Stimulated activated CD4-positive, alpha-beta T cell treated with anti-CD3 and anti-CD28 coated beads, Interleukin-15, amount 100 ng/mL, for 48 hours (primary cell): ENCODE results near the gene C1orf232.

Source experiments
- DNase-seq, 2 donors: peaks; one replicate each; pipeline ENCODE4 v3.0.0-alpha.2; 2020; ENCODE audit warnings: low read depth in 2 of 2

The C1orf232 gene

DNA sequence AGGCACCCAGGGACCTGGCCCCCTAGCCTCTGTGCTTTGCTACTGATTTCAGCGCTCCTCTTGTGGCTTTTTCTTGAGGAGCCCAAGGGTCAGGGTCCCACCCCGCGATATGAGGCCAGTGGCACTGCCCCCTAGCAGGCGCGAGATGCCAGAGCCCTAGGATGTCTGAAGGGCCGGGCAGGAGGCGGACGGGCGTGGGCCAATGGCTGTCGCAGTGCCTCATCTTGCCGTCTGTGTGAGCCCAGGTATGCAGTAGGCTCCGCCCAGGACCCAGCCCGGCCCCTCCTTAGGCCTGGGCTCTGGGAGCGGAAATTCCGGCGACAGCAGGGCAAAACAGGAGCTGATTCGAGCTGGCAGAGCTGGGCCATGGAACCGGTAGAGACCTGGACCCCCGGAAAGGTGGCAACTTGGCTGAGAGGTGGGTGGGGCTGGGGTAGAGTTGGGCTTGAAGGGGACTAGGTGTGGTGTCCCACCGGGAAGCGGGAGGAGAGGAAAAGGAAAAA is 8.5 kb upstream of the C1orf232 start, which contains the start of gene CNKSR1:
TSS of gene CNKSR1 (plus strand) at position 310 of the 503 bp plus-strand sequence. CDS start at position 367, 57 bp downstream.
- DNase-seq, result no peak

DNA sequence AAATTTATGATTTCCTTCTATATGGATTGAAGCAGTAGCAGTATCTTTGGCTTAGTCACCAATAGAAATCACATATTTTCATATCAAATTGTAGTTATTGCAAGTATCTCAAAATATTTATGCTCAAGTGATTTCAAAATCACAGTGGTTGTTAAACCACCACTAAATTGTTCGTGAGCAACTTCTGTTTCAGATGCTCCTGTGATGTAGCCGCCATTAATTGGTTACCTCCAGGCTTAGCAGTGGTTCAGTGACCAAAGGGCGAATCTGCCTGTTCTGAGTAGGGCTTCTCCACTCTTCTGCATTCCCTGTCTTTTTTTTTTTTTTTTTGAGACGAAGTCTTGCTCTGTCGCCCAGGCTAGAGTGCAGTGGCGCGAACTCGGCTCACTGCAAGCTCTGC is 6.6 kb upstream of the C1orf232 start:
- no peak for DNase-seq

DNA sequence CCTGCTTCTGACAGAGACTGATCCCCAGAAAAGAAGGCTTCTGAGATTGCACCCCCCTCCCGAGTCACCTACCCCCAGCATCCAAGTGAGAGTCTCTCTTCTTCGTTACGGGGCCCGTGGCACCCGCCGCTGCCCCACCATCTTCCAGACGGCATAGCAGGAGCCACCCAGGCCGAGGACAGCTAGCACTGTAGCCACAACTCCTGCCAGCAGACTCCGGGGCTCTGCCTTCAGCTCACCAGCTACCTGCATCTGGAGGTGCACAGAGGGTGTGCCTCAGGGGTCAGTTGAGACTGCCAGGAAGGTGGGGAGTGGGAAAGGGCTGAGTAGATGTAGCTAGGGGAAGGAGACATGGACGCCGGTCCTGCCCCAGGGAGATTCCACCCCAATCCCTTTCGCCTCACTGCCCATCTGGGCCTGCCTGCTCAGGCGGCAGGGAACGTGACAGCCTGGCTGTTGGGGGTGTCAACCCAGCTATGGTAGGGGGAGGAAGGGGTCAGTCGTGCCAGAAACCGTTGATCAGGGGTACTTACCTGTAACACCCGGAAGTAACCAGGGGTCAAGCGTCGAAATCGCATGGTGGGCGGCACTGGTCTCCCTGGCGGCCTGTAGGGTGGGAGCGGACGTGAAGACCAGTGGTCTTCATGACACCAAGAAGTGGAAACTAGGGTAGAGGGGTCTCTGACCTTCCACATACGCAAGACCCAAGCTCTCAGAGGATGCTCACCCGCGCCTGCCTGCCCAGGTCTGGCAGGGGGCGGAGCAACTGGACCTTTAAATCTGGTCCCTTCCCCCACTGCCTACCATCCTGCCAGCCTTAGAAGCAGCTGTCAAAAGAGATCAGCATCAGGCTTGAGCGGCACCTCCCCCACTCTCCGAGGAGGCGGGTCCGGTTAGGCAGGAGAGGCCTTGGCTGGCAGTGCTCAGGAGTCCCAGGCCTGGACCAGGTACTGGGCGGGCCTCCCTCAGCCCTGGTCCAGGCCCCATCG is 2.6 kb upstream of the C1orf232 start, which contains the start of gene ZNF593OS:
TSS of gene ZNF593OS (minus strand) at position 749 of the 989 bp plus-strand sequence. CDS start at position 578, 171 bp downstream.
- no peak for DNase-seq

DNA sequence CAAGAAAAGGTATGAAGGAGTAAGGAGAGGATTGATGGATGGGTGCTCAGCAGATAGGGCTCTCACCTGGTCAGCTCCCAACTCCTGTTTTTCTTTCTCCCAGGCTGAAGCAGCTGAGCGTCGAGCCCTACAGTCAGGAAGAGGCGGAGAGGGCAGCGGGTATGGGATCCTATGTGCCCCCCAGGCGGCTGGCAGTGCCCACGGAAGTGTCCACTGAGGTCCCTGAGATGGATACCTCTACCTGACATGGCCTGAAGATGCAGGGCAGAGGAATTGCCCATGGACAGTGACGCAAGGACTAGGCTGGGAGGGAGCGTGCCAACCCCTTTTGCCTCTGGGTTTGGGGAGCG is 1.7 kb upstream of the C1orf232 start:
- DNase-seq, result no peak

DNA sequence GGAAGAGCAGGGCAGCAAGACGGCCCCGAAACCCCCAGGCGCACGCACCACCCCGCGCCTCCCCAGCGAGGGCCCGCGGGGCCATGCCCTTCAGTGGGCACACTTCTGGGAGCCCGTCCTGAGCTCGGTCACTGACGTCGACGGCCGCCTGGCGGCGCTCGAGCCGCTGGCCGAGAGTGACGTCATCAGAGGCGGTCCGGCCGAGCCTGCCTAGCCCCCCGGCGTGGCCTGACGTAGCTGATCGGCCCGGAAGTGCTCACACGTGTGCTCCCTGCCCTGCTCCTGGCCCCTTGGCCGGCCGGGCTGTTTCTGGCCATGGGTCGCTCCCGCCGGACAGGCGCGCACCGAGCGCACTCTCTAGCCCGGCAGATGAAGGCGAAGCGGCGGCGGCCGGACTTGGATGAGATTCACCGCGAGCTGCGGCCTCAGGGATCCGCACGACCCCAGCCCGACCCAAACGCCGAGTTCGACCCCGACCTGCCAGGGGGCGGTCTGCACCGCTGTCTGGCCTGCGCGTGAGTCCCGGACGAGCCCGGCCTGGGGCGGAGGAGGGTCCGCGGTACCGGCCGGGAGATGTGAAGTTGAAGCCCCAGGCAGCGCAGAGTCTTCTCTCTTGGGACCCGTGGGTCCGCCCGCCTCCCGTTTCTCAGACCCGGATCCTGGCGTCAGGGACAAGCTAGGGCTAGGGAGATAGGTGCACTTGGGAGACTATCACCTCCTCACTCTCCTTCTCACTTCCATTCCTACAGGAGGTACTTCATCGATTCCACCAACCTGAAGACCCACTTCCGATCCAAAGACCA is 1.1 kb upstream of the C1orf232 start, which contains the start of gene ZNF593:
TSS of gene ZNF593 (plus strand) at position 240 of the 803 bp plus-strand sequence. CDS start at position 316, 76 bp downstream.
- DNase-seq, result peak; percentile 84 to 85

DNA sequence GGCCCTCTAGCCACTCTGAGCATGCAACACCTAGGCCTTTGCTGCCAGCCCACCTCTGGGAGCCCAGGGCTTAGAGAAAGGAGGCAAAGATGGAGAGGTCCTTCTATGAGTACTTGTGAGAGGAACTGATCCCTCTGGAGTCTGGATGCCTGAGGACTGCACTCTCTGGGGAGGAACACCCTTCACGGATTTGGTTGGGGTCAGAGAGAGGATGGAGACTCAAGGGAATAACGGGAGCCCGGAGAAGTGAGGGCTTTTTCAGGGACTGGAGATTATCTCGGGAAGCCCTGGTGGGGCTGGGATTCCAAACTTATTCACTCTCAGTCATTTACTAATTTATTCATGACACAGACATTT is 413 bp upstream of the C1orf232 start:
- no peak for DNase-seq

DNA sequence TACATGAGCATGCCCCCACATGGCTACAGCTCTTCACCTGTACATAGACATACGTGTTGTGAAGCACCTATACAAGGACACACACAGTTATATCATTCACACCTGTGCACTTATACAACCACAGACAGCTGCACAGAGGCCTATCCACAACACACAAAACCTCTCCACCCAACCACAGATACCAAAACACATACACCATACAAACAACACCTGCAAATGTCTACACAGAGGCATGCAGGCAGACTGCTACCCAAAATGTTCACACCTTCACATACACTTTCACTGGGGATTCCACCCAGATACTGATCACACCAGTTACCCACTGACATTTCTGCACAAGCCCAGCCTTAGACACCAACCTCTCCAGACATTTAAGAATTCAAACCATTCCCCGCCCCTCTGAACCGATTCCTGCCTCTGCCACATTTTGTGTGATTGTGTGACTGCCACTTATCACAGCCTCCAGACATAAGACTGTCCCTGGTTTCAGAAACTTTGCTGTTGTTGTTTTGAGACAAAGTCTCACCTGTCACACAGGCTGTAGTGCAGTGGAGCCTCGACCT is 2.0 kb downstream of the C1orf232 start:
- DNase-seq, result no peak

DNA sequence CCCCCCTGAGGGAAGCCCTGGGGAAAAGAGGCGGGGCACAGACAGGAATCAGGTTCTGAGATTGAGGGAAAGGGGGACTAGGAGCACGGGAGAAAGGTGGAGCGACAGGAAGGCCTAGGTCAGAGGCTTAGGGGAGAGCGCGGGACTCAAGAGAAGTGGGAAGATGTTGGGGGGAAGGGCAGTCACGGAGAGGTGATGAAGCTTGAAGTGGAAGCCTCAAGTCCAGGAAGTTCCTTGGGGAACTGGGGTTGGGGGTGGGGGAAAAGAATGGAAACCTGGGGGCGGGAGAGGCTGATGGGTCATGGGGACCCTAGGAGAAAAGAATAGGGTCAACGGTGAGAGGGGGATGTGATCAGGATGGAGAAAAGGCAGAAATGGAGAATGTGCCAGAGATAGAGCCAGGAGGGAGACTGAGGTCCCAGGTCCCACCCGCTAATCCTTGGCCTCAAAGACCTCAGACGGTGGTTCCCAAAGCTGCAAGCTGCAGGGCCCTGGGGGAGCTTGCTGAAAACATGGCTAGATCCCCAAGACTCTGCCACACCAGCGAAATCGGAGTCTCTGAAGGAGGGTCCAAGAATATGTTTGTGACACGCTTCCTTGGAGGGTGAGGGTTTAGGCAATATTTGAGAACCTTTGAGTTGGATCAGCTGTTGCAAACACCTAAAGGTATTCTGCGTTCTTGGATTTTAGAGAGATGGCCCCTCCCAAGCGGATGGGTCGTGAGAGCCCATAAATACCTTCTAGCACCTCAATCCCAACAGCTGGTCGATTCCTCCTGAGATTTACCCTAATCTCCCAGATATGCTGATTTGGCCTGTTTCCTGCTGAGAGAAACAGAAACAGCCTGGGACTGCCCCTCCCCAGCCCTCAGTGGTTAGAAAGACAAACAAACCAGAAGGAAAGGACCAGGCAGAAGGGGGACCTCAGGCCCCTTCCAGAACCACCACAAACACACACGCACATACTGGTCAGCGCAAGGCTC is 3.6 kb downstream of the C1orf232 start:
- DNase-seq, result no peak

DNA sequence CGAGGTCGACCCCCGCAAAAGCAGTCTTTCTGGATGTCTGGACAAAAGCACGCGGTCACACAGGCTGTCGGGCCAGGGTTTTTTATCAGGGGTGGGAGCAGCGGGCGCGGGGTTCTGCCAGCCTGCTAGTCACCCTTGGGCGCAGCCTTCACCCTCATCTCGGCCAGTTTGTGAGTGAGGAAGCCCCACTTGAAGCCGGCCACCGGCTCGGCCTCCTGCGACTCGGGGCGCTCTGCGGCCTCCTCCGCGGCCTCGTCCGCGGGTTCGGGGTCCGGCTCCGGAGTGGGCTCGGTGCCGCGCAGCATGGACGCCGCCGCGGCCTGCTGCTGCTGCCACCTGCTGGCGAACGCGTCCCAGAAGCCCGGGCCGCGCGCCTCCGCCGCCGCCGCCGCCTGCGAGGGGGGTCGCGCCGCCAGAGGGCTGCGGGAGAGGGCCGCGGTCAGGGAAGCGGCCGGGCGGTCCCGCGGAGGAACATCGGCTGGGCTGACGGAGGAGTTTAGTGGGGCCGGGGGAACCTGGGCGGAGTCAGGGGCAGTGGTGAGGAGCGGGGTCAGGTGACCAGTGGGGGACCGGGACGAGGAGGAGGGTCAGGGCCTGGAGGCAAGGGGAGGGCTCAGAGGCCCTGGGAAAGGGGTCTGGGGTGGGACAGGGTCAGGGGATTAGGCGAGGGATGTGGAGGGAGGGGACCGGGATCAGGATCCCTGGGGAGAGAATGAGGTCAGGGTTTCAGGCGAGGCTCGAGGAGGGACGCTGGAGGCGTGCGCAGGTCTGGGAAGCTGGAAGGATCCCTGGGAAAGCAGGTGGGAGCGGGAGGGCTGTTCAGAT is 4.5 kb downstream of the C1orf232 start:
- peak in 1 of 2 donors; percentile 41 for DNase-seq

DNA sequence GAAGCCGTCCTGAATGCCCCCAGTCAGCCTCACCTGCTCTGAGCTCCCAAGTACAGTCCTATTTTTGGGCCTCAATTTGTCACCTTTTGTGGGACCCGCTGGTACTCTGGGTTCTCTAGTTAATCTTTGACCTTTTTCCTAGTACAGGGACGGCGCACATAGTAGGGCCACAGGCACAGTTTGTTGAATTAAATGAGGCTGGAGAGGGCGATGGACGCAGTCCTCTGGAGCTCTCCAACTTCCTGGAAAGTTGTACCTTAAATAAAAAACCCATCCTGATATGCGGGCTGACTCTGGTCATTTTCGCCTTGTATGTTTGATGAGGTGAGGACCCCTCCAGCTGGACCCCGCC is 5.1 kb downstream of the C1orf232 start:
- no peak for DNase-seq

DNA sequence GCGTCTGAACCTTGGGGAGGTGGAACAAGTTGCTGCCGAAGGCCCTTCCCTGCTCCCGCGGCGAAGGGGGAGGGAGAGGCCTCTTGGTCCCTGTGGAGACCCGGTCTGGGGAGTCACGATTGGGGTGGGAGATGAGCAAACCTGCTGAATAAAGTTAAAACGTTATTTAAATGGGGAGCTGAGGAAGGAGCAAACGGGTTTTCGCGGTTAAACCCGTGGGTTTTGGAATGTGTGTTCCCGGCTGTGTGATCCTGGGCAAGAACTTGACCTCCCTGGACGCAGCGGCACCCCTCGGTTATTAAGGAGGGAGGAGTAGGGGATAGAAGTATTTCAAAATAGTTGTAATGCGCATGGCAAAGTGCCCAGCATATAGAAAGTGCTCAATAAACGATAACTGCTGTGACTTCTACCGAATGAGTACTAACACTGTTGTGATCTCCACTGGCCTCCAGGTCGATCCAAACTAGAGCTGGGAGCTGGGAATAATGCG is 6.5 kb downstream of the C1orf232 start:
- DNase-seq, result no peak

DNA sequence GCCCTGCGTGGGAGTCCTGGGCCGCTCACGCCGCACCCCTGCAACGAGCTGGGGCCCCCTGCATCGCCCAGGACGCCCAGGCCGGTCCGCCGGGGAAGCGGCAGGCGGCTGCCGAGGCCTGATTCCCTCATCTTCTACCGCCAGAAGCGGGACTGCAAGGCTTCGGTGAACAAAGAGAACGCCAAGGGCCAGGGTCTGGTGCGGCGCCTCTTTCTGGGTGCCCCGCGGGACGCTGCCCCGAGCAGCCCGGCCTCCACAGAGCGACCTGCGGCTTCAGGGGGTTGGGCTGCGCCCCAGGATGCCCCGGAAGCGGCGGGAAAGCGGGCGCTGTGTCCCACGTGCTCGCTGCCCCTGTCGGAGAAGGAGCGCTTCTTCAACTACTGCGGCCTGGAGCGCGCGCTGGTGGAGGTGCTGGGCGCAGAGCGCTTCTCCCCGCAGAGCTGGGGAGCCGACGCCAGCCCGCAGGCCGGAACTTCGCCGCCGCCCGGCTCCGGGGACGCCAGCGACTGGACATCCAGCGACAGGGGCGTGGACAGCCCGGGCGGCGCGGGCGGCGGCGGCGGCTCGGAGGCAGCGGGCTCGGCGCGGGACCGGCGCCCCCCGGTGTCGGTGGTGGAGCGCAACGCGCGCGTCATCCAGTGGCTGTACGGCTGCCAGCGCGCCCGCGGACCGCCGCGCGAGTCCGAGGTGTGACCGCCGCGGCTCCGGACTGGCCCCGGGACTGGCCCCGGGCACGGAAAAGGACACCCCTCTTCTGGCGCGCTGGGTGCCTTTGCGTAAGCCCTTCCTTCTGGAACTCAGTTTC is 7.1 kb downstream of the C1orf232 start:
- peak in 1 of 2 donors; percentile 30 for DNase-seq

DNA sequence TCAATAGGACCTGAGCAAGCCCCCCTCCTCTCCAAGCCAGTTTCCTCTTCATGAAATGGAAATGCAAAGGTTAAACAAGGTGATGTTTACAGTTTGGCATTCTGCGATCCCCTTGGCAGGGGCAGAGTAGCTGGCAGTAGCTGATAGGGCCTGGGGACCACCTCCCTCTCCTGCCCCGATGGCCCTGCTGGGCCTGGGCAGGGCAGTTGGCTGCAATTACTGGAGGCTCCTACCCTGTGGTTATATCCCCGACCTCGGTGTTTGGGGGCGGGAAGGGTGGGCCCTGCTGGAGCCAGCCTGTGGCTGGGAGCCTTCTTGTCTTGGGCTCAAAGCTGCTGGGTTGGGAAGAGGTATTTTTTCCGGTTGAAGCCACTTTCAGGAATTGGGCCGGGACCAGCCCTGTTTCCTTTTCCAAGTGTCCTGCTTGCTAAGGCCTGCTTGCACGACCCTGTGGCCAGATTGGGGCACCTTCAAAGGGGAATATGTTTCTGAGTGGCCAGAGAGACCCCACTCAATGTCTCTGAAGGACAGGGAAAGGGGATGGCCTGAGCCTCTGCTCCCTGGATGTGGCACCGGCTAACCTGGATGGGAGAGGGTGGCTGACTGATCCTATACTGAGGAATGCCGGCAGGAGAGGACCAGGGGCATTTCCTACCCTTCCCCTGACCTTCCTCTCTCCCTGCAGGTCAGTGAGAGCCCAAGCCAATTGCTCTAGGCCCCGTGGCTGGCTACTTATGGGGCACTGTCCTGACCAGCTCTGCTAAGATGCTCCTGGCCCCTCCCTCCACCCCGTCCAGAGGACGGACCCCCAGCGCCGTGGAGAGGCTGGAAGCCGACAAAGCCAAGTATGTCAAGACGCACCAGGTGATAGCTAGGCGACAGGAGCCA is 8.0 kb downstream of the C1orf232 start:
- no peak for DNase-seq

DNA sequence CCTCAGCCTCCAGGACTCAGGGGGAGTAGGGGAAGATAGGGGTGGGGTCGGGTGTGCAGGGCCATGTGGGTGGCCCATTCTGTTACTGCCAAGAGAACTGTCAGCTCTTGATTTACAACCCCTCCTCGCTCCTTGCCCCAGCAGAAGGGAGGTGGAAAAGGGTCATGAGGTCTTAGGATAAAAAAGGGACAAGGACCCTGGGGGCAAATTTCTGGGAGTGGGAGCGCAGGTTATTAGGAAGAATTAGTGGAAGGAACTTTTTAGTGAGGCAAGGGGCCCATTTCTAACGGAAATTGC is 9.1 kb downstream of the C1orf232 start:
- no peak for DNase-seq

DNA sequence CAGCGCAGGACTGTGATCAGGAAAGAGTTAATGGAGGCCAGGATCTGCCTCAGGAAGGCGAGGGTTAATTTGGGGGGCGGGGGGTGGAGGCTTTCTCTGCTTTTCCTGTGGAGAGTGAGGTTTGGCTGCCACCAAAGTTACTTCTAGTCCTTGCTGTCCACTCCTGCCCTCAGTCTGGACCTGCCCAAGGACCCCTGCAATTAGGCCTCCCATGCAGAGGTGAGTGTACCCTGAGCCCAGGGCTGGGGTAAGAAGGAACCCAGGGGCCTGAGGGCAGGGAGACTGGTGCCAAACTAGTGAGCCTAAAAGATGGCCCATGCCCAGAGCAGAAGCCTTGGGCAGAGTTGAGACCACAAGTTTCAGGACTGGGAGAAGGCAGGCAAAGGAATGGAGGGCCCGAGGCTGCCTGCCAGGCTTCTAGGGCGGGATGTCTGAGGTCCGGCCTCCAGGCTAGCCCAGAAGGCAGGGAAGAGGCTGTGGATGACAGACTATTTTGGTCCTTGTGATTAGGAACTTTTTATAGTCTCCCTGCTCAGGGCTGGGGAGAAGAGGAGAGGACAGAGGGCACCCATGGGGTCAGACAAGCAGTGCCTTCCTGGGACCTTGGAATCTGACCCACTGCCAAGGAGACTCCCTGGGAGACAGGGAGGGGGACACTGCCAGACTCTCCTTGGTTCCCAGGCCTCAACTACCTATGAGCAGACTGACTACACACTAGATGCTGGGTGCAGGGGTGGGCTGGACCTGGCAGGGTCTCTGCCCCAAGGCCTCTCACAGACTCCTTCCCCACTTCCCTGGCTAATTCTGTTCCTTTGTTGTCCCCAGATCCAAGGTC is 9.6 kb downstream of the C1orf232 start, which contains the start of gene FAM110D:
TSS of gene FAM110D (plus strand) at position 172 of the 835 bp plus-strand sequence. CDS start 2,213 bp downstream, outside the sequence.
- DNase-seq, result no peak

DNA sequence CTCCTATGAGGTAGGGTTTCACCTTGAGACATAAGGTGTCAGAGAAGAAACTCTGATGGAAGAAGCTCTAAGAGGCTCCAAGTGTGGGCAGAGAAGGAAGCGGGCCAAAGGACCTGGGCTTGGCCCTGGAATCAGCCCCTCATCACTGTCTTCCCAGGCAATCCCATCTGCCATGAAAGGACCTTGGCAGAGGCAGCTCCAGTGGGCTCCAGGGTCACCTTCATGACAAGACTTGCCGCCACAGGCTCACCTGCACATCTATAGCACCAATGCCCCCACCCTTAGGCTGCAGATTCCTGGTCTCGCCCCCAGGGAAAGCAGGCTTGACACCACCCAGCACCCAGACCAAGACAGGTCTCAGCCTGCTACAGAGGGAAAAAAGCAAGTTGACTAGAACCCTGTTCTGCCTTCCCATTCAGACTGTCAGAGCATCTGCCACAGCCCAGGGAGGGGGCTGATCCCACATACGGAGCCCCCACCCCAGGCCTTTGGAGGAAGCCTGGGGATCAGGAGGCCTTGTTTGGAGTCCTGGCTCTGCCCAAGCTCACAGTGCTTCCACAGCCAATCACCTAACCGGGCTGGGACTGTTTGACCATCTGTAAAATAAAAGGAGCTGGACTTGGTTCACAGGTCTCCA is 10.4 kb downstream of the C1orf232 start:
- no peak for DNase-seq
